HG02938 (cell line): ENCODE results near the gene HUWE1.
A peak's percentile ranks its signal among the peaks of the same experiment; 100 is the strongest.
"Not testable (repeated sequence)": the region's sequence is repeated elsewhere in the genome, so short reads cannot be mapped to it uniquely, and the experiment has no call there.

Source experiments
- ATAC-seq: cut with Tn5 transposase; IDR thresholded peaks from one replicate; pipeline ENCODE4 v1.9.1; 2021; ENCODE audit warnings: mild to moderate bottlenecking, moderate library complexity; ENCODE audit not compliant: unreplicated experiment

The HUWE1 gene

GRCh38 chrX:53686151-53686885 lies at the start of gene HUWE1:
Gene HUWE1 (minus strand): TSS chrX:53686719. CDS start chrX:53654107, 32,612 bp downstream.
- ATAC-seq = peak; percentile 33

GRCh38 chrX:53732797-53733196 lies 46.3 kb upstream of the HUWE1 start:
- ATAC-seq = no peak

GRCh38 chrX:53729751-53730150 lies 43.2 kb upstream of the HUWE1 start:
- no peak for ATAC-seq

GRCh38 chrX:53728506-53728905 lies 42.0 kb upstream of the HUWE1 start:
- ATAC-seq = no peak

GRCh38 chrX:53724872-53725271 lies 38.4 kb upstream of the HUWE1 start:
- no peak for ATAC-seq

GRCh38 chrX:53723381-53723780 lies 36.9 kb upstream of the HUWE1 start:
- no peak for ATAC-seq

GRCh38 chrX:53721610-53722009 lies 35.1 kb upstream of the HUWE1 start:
- not testable (repeated sequence) for ATAC-seq

- ATAC-seq = not testable (repeated sequence)
Measured at GRCh38 chrX:53719666-53720065, 33.1 kb upstream of the HUWE1 start.

- no peak for ATAC-seq
Measured at GRCh38 chrX:53718073-53718472, 31.6 kb upstream of the HUWE1 start.

GRCh38 chrX:53717205-53717604 lies 30.7 kb upstream of the HUWE1 start:
- ATAC-seq = no peak

- ATAC-seq = no peak
Measured at GRCh38 chrX:53716328-53717088, 30.0 kb upstream of the HUWE1 start.

GRCh38 chrX:53715346-53715924 lies 28.9 kb upstream of the HUWE1 start:
- no peak for ATAC-seq

- peak; percentile 67 for ATAC-seq
Measured at GRCh38 chrX:53714580-53715345, 28.2 kb upstream of the HUWE1 start.

GRCh38 chrX:53713987-53714579 lies 27.6 kb upstream of the HUWE1 start:
- no peak for ATAC-seq

GRCh38 chrX:53711436-53711835 lies 24.9 kb upstream of the HUWE1 start:
- no peak for ATAC-seq

- ATAC-seq = no peak
Measured at GRCh38 chrX:53704854-53705253, 18.3 kb upstream of the HUWE1 start.

- peak; percentile 71 for ATAC-seq
Measured at GRCh38 chrX:53704294-53704693, 17.8 kb upstream of the HUWE1 start.

- ATAC-seq = no peak
Measured at GRCh38 chrX:53695946-53696549, 9.5 kb upstream of the HUWE1 start.

GRCh38 chrX:53694642-53695041 lies 8.1 kb upstream of the HUWE1 start:
- ATAC-seq = no peak

- no peak for ATAC-seq
Measured at GRCh38 chrX:53688300-53688699, 1.8 kb upstream of the HUWE1 start.
